SW480 (cell line): Measurements from ENCODE around the gene IZUMO1.
A peak's percentile ranks its signal among the peaks of the same experiment; 100 is the strongest.

ENCODE experiments used
- DNase-seq: peaks from one replicate; pipeline ENCODE4 v3.0.0-alpha.2; 2016; ENCODE audit warnings: low spot score

IZUMO1 gene

DNA sequence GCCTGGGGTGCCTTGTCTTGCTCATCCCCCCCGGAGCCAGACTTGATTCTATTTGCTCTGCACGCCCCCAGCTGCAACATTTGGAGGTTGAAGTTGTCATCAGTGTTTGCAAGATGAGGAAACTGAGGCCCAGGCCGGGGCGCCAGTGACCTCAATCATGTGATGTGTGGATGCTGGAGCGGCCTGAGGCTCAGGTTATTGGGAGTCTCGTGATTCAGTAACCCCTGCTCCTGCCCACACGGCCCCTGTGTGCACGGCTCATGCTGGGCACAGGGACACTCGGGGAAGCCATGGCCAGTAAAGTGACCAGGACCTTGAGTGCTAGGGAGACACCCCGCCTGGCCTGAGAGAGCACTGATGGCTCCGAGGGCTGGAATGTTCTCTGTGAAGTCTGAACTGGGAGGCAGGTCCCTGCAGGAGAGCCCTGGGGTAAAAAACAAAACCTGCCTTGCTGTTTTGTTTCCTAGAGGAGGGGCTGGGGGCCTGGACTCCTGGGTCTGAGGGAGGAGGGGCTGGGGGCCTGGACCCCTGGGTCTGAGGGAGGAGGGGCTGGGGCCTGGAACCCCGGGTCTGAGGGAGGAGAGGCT is 10.5 kb upstream of the IZUMO1 start:
- no peak for DNase-seq

DNA sequence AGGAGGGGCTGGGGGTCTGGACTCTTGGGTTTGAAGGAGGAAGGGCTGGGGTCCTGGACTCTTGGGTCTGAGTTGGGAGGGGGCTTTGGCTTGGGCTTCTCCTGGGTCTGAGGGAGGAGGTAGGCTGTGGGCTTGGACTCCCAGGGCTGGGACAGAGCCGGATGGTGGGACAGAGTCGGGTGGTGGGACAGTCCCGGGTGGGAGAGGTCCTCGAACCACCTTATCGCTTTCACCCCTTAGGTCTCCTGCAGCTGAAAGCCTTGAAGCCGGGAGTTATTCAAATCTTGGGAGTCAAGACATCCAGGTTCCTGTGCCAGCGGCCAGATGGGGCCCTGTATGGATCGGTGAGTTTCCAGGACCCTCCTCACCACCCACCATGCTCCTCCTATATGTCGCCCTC is 10.0 kb upstream of the IZUMO1 start:
- DNase-seq: no peak

DNA sequence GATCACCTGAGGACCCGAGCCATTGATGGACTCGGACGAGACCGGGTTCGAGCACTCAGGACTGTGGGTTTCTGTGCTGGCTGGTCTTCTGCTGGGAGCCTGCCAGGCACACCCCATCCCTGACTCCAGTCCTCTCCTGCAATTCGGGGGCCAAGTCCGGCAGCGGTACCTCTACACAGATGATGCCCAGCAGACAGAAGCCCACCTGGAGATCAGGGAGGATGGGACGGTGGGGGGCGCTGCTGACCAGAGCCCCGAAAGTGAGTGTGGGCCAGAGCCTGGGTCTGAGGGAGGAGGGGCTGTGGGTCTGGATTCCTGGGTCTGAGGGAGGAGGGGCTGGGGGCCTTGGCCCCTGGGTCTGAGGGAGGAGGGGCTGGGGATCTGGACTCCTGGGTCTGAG is 9.5 kb upstream of the IZUMO1 start:
- DNase-seq: no peak

DNA sequence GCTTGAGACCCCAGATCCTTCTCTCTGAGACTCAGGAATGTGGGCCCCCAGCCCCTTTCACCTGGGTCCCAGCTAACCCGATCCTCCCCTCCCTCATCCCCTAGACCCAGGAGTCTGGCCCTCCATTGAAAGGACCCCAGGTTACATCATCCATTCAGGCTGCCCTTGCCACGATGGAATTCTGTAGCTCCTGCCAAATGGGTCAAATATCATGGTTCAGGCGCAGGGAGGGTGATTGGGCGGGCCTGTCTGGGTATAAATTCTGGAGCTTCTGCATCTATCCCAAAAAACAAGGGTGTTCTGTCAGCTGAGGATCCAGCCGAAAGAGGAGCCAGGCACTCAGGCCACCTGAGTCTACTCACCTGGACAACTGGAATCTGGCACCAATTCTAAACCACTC is 9.1 kb upstream of the IZUMO1 start:
- DNase-seq: no peak

DNA sequence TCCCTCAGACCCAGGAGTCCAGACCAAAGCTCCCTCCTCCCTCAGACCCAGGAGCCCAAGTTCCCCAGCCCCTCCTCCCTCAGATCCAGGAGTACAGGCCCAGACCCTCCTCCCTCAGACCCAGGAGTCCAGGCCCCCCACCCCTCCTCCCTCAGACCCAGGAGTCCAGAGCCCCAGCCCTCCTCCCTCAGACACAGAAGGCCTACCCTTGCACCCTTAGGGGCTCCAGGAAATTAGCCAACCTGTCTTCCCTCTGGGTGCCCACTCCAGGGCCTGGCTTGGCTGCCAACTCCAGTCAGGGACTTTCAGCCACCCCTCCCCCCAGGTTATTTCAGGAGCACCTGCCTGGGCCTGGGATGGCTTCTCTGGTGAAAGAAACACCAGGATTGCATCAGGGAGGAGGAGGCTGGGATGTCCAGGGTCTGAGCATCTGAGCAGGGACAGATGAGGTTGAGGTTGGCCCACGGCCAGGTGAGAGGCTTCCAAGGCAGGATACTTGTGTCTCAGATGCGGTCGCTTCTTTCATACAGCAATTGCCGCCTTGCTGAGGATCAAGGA is 8.5 kb upstream of the IZUMO1 start, which contains the start of gene FGF21:
Gene FGF21, plus strand, starts transcription at position 441 of the 558 bp plus-strand sequence. CDS start 713 bp downstream, outside the sequence.
- peak; percentile 95 for DNase-seq

DNA sequence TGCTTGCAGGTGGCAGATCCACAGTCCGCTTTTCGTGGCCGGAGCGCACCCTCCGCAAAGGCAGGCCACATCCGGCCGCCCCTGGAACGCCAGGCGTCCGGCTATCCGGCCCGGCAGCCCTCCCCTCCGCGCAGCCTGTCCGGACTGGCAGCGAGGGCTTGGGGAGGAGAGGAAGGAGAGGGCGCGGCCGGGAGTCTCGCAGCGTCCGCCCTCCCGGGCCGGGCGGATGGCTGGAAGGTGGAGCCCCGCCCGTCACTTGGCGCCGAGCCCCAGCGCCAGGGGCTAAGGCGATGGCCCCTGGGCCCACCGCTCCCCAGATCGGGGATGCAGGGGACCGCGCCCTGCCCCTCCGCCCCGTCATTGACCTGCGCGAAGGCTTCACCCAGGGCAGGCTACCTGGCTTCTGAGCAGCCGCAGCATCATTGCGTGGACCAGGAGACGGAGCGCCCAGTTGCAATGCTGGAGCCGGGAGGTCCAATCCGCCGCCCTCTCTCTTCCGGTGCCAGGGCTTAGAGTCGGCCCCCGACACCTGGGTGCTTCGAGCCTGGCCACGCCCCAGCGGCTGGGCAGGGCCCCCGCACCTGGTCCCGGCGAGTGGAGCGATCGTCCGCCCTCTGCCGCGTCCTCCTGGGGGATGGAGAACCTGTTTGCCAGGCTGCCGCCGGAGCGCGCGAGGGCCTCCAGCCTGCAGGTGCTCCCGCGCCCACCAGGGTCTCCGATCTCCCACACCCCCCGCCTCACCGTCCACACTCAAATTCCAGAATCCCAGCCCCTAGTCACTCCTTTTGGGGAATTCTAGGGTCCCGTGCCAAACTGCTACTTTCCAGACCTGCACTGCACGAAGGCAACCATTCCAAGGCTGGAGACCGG is 6.0 kb upstream of the IZUMO1 start, which contains the start of gene FUT1:
Gene FUT1, minus strand, starts transcription at position 146 of the 870 bp plus-strand sequence. CDS start 1,360 bp downstream, outside the sequence.
- DNase-seq: peak; percentile 98

DNA sequence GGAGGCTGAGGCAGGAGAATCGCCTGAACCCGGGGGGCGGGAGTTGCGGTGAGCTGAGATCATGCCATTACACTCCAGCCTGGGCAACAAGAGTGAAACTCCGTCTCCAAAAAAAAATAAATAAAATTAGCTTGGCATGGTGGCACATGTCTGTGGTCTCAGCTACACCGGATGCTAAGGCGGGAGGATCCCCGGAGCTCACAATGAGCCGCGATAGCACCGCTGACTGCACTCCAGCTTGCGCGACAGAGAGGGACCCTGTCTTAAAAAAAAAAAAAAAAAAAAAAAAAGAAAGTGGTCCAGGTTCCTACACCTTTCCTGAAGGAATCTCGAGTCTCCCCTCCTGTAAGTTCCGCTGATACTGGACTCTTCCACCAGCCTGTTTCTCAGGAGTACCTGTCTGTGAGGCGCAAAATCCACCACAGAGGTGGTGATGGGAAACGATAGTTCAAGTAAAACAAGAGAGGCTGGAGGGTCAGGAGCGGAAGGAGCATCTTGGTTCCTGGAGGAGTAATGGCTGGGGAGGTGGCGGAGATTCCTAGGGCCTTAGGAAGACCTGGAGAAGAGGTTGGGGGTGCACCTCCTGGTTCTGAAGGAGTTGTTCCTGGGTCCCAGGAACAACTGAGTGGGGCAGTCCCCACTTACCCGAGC is 5.3 kb upstream of the IZUMO1 start:
- DNase-seq: peak; percentile 25

DNA sequence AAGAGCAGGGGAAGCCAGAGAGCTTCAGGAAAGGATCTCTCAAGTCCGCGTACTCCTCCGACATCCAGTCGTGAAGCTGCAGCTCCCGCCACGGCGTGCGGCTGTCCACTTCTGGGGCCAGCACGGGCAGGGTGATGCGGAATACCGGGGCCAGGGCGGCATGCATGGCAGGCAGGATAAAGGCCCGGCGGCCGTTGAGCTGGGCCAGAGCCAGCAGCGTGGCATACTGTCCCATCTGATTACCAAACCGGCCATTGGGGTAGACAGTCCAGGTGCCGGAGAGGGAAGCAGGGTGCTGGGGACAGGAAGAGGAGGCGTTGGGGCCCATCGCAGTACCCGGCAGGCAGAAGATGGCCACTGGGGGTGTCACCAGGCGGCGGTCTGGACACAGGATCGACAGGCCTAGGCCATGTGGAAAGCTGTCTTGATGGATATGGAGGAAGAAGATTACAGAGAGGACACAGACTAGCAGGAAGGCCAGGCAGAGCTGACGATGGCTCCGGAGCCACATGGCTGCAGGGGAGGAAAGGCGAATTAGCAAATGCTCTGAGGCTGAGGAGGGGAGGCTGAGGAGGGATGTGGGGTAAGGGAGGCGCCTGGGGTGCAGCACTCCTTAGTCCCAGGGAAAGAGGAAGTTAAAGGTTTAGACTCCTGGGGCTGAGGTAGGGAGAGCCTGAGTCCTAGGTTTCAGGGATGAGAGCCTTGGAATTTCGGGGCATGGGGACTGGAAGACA is 4.2 kb upstream of the IZUMO1 start:
- DNase-seq: no peak

DNA sequence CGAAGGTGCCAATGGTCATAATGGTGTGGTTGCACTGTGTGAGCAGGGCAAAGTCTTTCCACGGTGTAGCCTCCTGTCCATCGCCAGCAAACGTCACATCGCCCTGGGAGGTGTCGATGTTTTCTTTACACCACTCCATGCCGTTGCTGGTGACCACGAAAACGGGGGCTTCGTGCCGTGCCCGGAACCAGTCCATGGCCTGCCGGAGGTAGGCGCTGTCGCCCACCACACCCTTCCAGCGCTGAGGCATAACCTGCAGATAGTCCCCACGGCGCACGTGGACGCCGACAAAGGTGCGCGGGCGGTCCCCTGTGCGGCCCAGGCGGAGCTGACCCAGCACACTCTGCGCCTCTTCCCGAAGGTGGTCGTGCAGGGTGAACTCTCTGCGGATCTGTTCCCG is 3.6 kb upstream of the IZUMO1 start:
- no peak for DNase-seq

DNA sequence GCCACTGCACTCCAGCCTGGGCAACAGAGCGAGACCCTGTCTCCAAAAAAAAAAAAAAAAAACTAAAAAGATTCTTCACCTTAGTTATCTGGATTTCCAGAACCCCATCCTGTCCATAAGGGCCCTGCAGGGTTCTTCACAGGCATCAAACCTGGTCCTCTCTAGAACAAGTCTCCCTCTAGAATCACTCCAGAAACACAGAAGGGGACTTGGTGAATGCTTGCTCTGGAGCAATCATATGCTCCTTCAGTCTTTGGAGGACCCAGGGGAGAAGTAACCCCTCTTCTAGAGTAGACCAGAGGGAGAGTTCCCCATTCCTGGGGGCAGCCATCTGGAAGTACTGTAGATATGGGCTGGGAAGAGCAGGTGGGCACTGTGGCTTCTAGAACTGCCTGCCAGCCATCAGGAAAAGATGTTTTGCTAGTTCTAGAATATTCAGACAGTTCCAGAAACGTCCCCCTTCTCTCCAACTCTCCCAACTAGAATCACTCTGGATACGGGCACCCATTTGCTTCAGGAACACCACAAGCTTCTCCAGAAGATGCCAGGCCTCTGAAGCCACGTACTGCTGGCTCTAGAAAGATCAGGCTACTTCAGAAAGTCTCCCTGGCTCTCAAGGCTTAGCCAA is 3.0 kb upstream of the IZUMO1 start:
- no peak for DNase-seq

DNA sequence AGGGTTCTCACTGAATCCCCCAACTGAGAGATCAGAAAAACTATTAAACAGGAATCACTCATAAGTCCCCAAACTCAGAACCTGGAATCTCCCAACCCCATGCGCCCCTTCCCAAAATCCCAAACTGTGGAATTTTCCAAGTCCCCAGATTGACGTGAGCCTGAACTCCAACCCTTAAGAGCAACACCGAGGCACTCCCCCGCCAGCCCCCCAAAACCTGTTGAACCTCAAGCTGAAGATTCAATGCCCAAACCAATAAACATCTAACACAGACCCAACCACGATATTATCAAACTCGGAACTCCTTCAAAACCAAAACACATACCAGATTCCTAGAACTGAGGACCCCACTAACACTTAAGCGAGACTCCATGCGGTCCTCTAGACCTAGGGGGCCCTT is 599 bp downstream of the IZUMO1 start:
- DNase-seq: no peak

DNA sequence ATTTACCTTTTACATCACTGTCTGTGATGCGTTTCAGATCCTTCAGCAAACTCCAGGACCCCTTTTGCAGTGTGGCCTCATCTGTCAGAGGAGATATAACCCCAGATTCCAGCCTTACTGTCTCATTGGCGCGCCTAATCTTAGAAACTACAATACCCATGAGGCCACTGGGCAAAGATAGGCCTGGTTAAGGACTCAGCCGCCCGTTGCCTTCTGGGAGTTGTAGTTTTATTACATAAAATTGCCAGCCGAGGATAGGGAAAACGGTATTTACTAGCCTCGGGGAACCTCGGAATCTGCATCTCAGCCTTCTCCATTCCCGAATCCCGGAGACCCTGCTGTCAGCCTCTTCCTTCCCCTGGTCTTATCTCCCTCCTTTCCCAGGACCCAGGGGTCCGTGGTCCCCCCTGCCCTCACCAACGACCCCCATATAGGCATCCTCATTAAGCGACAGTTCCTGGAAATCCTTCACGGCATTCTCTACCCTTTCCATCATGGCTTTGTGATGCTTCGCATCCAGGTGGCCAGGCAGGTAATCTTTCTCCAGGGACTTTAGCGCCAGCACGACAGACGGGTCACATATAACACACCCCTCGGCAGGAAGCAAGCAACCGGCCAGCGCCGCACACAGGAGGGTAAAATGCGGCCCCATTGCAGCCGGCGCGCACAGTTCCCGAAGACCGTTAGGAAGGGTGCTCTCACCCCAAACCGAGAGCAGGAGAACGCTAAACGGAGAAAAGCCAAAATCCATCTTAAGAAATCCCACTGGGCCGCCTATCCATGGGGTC is 1.3 kb downstream of the IZUMO1 start:
- DNase-seq: peak; percentile 62

DNA sequence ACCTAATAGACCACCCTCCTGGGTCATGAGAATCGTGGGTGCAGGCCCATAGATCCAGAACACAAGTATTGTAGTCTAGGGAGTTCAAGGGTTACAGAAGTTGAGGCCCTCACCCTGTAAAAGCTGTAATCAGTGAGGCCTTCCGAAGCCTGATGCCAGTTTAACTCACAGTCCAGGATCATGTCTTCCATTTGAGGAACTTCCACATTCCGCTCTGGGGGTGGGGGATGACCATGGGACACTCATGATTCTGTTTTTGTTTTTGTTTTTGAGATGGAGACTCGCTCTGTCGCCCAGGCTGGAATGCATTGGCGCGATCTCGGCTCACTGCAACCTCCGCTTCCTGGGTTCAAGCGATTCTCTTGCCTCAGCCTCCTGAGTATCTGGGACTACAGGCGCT is 4.6 kb downstream of the IZUMO1 start:
- no peak for DNase-seq

DNA sequence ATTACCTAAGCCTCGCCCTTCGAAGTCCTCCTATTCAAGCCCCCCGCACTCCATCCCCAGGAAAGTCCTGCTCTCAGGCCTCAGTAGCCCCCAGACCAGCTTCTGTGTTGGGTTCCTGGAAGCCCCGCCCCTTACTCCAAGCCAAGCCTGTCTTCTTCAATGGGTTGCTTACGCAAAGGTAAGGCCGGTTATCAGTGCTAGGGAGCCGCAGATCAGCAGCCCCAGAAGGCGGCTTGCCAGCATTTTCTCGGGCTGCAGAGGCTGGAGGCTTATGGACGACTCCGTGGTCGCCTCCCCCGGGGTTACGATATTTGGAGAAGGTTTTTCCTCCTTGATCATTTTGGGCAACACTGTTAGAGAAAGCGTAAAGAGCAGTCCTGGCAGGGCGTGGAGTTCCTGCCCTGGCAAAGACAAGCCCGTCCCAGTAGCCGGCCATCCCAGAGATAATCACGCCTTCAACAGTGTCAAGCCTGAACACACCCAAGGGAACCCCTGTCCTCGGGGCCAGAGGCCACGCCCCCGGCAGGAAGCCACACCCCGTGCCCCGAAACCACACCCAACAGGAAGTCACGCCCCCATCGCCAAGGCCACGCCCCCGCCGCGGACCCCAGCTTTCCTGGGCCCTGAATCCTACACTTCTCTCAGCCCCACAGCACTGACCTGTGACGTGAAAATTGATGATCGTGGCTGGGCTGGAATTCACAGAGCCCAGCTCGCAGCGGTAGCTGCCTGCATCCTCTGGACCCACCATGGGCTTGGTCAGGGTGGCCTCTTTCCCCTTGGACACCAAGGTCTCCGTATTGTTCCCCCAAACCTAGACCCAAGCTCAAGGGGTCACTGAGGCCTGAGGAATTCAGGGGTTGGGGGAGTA is 5.3 kb downstream of the IZUMO1 start:
- peak; percentile 64 for DNase-seq

DNA sequence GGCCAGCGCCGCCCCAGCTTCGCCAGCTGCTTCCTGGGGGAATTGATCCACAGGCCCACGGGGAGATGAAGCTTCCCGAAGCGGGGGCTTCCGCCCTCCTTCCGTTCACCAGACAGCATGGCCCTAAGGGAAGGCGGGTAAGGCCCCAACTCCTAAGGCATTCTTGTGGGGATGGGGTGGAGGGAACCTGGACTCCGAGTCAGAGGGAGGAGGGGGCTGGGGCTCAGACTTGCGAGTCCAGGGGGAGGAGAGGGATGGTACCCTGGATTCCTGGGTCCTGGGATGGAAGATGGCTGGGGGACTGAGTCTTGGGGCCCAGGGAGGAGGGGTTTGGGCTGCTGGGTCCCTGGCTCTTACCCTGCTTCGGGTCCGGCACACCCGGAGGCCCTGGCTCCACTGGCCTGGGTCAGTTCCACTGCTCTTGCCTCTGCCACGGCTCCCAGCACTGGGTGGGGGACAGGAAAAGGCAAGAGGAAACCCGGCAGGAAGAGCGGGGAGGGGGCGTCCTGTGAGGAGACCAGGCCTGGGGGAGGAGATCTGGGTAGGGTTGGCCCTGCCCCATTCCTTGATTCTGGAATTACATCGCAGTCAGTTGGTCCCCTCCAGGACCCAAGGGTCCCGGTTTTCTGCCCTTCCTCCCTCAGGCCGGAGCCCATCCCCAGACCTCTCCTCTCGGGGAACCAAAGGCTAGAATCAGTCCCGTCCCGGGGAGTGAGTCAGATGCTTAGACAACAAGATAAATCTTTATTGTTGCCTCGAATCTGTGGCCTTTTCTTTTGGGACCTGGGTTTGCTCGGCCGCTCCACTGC is 6.3 kb downstream of the IZUMO1 start, which contains the start of gene RASIP1:
Gene RASIP1, minus strand, starts transcription at position 447 of the 809 bp plus-strand sequence. Its CDS starts 328 bp downstream, at position 119.
- no peak for DNase-seq

DNA sequence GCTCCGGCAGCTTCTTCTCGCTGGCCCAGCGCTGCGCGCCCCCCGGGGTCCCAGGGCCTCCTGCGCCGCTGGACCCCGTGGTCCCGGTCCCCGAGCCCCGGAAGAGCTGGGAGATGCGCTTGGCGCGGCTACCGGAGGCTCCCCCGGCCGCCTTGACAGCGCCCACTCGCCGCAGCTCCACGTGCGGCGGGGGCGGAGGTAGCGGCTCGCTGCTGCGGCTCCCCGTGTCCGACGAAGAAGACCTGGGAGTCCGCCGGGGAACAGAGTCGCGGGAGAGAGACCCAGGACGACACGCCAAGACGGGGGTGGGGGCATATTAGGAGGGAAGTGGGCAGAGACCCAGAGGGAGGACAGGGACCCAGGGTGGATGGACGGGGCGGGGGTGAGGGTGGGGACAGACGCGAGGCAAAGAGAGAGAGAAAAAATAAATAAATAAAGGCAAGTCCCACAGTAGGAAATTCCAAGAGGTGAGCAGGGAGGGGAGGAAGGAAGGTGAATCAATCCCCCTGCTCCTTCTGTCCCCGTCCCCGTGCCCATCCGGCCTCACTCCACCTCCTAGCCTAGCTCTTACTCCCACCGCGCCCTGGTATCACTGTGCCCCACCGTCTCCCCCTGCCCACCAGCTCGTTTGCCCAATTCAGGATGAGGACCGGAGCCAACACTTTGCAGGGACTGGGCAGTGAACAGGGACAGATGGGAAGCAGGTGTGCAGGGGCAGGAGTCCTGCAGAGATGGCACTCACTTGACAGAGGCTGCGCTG is 7.1 kb downstream of the IZUMO1 start:
- DNase-seq: no peak

DNA sequence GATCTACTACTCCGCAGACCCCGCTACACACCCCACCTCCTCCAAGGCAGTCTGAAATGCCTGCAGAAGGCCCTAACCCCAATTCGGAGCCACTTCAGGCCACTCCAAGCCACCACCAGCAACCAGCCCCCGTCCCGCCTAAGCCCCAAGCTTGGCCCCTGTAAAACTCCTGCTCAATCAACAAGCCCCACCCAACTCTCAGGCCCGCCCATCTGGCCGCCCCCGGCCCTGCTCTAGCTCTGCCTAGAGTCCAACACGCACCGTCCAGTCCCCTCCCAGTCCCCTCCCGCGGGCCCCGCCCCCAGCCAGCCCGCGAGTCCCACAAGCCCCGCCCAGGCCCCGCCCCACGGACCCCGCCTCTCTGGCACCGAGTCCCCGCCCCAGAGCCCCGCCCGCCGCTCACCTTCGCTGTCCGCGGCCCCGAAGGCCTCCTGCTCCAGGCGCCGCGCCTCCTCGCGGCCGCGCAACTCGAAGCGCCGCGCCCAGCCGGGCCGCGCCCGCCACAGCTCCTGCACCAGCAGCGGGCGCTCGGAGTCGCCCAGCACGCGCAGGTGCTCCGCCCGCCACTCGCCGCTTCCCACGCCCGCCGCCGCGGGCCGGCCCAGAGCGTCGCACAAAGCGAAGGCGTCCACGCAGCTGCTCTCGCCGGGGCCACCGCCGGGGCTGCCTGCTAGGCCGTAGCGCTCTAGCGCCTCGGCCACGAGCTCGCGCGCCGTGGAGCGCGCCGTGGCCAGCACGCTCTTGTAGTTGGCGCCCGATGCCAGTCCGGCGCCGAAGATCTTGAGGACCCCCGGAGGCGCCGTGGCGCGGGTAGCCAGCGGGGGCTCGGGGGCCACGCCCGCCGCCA is 7.9 kb downstream of the IZUMO1 start:
- peak; percentile 94 for DNase-seq
